Fibroblast of mammary gland (primary cell): ENCODE measurements around the gene PAM.
A peak's percentile ranks its signal among the peaks of the same experiment; 100 is the strongest.

Experiments
- DNase-seq: peaks from one replicate; pipeline ENCODE4 v3.0.0-alpha.2; 2010; ENCODE audit warnings: low read depth
- H3K4me3 ChIP-seq: 2 replicates; pipeline ENCODE4 v1.5.1; 2011; ENCODE audit warnings: low read depth, mild to moderate bottlenecking, low read length, moderate library complexity; ENCODE audit not compliant: control insufficient read depth
- TF ChIP-seq, protein P1 (sequence below): conservative IDR thresholded peaks from 2 replicates; pipeline ENCODE4 v1.5.1; 2011; ENCODE audit warnings: low read depth, low read length, inconsistent platforms; ENCODE audit not compliant: control insufficient read depth, insufficient read depth

The PAM gene

DNA sequence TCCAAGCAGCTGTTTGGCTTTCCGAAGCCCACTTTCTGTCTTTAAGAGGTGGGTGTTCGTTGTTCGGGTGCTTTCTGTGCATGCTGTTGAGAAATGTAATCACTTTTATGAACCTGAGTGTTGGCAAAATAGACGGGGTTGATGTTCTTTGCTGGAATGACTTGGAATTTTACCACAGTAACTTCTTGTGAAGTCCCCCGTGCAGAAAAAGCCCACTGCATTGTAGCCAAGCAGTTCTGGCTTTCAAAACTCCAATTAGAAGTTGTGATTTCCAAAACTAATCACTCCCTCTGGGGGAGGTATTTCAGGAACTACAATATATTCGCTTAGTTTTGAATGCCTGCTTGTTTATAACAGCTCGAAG is 111.1 kb downstream of the PAM start:
- H3K4me3 ChIP-seq = peak overlapping the region; percentile 71
- peak; percentile 28 for DNase-seq
- TF ChIP-seq, protein P1, sequence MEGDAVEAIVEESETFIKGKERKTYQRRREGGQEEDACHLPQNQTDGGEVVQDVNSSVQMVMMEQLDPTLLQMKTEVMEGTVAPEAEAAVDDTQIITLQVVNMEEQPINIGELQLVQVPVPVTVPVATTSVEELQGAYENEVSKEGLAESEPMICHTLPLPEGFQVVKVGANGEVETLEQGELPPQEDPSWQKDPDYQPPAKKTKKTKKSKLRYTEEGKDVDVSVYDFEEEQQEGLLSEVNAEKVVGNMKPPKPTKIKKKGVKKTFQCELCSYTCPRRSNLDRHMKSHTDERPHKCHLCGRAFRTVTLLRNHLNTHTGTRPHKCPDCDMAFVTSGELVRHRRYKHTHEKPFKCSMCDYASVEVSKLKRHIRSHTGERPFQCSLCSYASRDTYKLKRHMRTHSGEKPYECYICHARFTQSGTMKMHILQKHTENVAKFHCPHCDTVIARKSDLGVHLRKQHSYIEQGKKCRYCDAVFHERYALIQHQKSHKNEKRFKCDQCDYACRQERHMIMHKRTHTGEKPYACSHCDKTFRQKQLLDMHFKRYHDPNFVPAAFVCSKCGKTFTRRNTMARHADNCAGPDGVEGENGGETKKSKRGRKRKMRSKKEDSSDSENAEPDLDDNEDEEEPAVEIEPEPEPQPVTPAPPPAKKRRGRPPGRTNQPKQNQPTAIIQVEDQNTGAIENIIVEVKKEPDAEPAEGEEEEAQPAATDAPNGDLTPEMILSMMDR = no peak

DNA sequence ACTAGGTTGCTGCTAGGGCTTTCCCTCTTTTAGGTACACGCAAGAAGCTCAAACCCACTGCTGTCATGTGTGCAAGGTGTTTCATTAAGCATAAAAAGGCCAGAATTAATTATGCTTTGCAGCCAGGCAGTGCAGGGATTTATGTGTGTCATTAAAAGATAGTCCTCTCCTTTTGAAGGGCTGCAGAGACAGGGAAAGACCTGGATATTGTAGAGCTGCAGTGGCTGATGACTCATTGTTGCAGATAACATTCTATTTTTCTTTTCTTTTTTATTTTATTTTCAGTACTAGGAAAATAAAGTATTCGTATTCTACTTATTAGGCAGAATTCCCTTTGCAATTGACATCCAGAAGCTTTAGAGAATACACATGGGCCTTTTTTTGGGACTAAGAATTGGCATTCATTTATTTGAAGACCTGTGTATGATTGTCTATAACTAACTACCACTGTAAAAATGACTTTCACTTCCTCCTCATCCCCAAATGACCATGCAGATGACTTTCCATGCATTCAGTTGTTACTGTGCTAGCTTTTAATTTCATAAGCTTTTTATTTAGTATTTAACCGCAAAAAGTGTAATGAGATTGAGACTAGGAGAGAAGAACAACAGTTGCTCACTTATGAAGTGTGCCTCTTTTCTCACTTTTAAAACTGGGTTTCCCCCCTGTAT is 113.0 kb downstream of the PAM start:
- DNase-seq = peak; percentile 17
- no peak overlapping the region for H3K4me3 ChIP-seq

DNA sequence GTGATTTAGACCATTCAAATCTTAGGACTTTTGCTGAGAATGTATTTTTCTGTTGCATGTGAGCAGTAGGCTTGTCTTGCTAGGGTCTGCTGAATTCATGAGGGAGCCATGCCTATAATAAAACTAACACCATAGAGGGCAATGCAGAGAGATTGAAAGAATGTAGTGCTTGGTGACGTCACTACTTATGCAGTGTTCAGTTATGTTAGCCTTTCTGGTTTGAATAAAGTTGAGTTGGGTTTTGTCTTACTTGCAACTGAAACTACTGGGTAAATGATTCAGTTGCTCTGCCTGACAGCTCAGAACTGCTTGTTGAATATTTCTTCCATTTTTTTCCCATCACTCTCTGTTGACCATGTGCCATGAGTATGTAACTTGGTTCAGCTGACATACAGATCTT is 114.1 kb downstream of the PAM start:
- DNase-seq = no peak
- no peak overlapping the region for H3K4me3 ChIP-seq
- TF ChIP-seq, protein P1 = no peak

More for the DNA sequence above, 113.0 kb downstream of the PAM start:
- TF ChIP-seq, protein P1 = no peak

DNA sequence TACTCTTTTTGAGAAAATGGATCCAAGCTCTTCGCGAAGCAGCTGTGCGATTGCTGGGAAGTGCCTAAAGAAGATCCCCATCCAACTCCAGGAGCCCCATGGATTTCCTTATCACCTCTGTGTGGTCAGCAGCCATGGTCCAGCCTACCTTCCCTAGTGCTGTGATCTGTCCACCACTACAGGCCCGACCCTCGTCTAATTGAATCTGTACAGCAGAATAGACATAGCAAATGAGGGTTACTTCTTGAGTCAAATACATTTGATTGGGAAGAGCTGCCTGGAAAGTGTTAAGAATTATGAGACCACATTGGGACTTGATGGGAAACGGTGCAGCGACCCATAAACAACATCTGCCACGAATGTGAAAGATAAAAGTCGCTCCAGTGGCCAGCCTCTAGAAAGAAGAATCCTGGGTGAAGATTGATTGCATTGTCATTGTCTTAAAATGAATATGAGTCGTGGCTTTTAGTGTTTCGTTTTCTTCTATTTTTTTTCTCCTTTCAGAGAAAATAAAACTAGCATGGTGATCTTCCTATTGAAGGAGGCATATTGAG is 118.4 kb downstream of the PAM start:
- H3K4me3 ChIP-seq = no peak overlapping the region
- TF ChIP-seq, protein P1 = no peak
- DNase-seq = no peak

DNA sequence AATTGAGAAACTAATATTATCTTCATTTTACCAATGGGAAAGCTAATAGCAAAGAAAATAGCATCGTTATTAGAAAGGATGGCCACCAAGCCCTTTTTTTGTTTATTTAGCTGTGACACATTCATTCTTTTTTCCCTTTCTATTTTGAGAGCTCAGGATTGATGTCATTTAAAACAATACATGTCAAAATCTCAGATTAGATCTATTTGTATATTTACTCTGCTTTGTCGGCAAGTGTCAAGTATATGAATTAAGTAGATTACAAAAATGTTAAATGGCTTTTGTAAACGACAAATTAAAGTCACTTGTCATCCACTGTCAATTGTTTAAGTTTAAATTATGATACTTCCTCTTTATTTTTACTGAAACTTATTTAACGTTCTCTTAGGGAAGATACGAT is 118.9 kb downstream of the PAM start:
- TF ChIP-seq, protein P1 = no peak
- DNase-seq = no peak
- H3K4me3 ChIP-seq = no peak overlapping the region

DNA sequence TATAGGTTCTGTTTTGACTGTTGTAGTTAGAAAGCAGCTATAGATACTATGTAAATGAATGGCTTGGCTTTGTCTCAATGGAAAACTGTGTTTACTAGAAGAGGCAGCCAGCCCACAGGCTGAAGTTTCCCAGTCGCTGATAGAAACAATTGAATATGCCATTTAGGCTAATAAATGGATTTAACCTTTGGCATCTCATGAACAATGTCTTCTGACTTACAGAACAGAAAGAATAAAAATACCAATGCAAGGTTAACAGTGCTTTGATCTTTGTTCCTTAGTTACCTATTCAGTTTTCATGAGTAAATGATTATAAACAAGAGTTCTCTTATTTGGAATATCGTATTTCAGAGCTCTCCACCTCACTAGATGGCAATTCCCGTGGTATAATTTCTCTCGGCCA is 120.6 kb downstream of the PAM start:
- no peak overlapping the region for H3K4me3 ChIP-seq
- no peak for DNase-seq
- TF ChIP-seq, protein P1 = no peak
